Measurements from ENCODE around the gene ENAM.

DNA sequence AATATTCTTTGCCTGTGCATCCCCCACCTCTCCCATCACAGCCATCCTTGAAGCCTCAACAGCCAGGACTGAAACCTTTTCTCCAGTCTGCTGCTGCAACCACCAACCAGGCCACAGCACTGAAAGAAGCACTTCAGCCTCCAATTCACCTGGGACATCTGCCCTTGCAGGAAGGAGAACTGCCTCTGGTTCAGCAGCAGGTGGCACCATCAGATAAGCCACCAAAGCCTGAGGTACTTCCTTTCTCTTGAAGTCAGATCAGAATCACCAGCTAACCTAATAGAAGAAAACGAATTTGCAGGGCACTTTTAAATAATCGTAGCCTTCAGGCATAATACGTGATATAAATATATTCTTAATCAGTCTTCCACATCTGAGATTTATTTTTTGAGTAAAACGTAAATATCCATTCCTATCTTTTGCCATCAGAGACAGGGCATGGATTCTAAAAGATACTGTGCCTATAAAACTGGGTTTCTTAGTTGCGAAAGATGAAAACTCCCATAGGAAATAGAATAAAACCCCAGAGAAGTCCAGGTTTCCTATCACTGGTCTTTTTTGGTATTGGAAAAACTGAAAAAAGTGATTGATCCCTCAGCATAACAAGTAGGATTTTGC, 27.0 kb upstream of the ENAM start:
- TF ChIP-seq LEF1 (IDR thresholded peaks at IDR 0.05; ENCODE audit: borderline replicate concordance) (no peak), FOXA1 (IDR thresholded peaks at IDR 0.05) (no peak), ZNF384 (IDR thresholded peaks at IDR 0.05) (no peak), HDGF (IDR thresholded peaks at IDR 0.05; ENCODE audit: borderline replicate concordance) (no peak), BHLHE40 (IDR thresholded peaks at IDR 0.05; ENCODE audit: borderline replicate concordance) (no peak), ELF4 (IDR thresholded peaks at IDR 0.05) (no peak), FOXM1 (IDR thresholded peaks at IDR 0.05; ENCODE audit: borderline replicate concordance) (no peak), SP1 (IDR thresholded peaks at IDR 0.05) (no peak), ARNT (IDR thresholded peaks at IDR 0.05) (no peak), SUZ12 (IDR thresholded peaks at IDR 0.05) (no peak)

All from HEK293T (cell line).